SK-N-MC (cell line): ENCODE results near the gene IL17C.
A peak's percentile ranks its signal among the peaks of the same experiment; 100 is the strongest.

Experiments used
- DNase-seq: peaks from one replicate; pipeline ENCODE4 v3.0.0-alpha.2; 2011; ENCODE audit warnings: low read depth, low spot score
- H3K27ac ChIP-seq: fragments of 200-600 bp; sonication (generic); 2 replicates; pipeline ENCODE4 v1.5.1; 2016; ENCODE audit warnings: mixed run types
- H3K36me3 ChIP-seq: fragments of 200-600 bp; sonication (generic); 2 replicates; pipeline ENCODE4 v1.6.1; 2017; ENCODE audit warnings: antibody characterized with exemption, low read length, mixed read lengths; ENCODE audit not compliant: insufficient read depth
- H3K4me3 ChIP-seq: fragments of 200-600 bp; sonication (generic); 2 replicates; pipeline ENCODE4 v1.5.1; 2016
- H3K9ac ChIP-seq: fragments of 200-600 bp; sonication (generic); 2 replicates; pipeline ENCODE4 v1.8.0; 2017; ENCODE audit warnings: mixed run types, mixed read lengths; ENCODE audit not compliant: insufficient read length
- H3K9me3 ChIP-seq: fragments of 200-600 bp; sonication (generic); 2 replicates; pipeline ENCODE4 v1.6.1; 2017; ENCODE audit warnings: low read depth, mild to moderate bottlenecking, antibody characterized with exemption, low read length, moderate library complexity, mixed read lengths
- EZH2 ChIP-seq: fragments of 200-600 bp; sonication (generic); IDR thresholded peaks from one replicate; pipeline ENCODE4 v1.6.1; 2017; ENCODE audit warnings: antibody characterized with exemption
- FOXP2 ChIP-seq: optimal IDR thresholded peaks from 2 replicates; pipeline ENCODE3; 2011; ENCODE audit warnings: mild to moderate bottlenecking, moderate library complexity; ENCODE audit not compliant: insufficient read depth; ENCODE audit errors: extremely low read length, control extremely low read depth
- POLR2AphosphoS5 ChIP-seq: IDR thresholded peaks from 2 replicates; pipeline ENCODE4 v1.6.1; 2012; ENCODE audit warnings: mild to moderate bottlenecking, low read depth, low read length, borderline replicate concordance

IL17C gene

GRCh38 chr16:88643644-88643932, 5.2 kb downstream of the IL17C start:
- no peak overlapping the region for H3K27ac ChIP-seq
- no peak for DNase-seq
- no peak overlapping the region for H3K4me3 ChIP-seq
- TF ChIP-seq EZH2 = no peak
- no peak for TF ChIP-seq FOXP2
- no peak for TF ChIP-seq POLR2AphosphoS5
- H3K36me3 ChIP-seq = no peaks in the 10 kb centered on the region
- H3K9me3 ChIP-seq = no peaks in the 10 kb centered on the region
- H3K9ac ChIP-seq = no peak overlapping the region

GRCh38 chr16:88645455-88645854, 7.1 kb downstream of the IL17C start:
- Histone ChIP-seq H3K36me3 (no peaks in the 10 kb centered on the region), H3K4me3 (no peak overlapping the region), H3K9ac (no peak overlapping the region), H3K9me3 (no peaks in the 10 kb centered on the region), H3K27ac (no peak overlapping the region)
- TF ChIP-seq FOXP2 (no peak), EZH2 (no peak), POLR2AphosphoS5 (no peak)
- no peak for DNase-seq

- Histone ChIP-seq H3K27ac (no peak overlapping the region), H3K36me3 (no peaks in the 10 kb centered on the region), H3K9me3 (no peaks in the 10 kb centered on the region), H3K9ac (no peak overlapping the region), H3K4me3 (no peak overlapping the region)
- TF ChIP-seq POLR2AphosphoS5 (no peak), EZH2 (no peak), FOXP2 (no peak)
- no peak for DNase-seq
These were observed 7.6 kb downstream of the IL17C start for GRCh38 chr16:88645941-88646340.

GRCh38 chr16:88646345-88647034, 8.1 kb downstream of the IL17C start:
- TF ChIP-seq POLR2AphosphoS5 (no peak), EZH2 (no peak), FOXP2 (no peak)
- no peak overlapping the region for H3K4me3 ChIP-seq
- no peaks in the 10 kb centered on the region for H3K9me3 ChIP-seq
- H3K36me3 ChIP-seq = no peaks in the 10 kb centered on the region
- DNase-seq = no peak
- H3K27ac ChIP-seq = no peak overlapping the region
- no peak overlapping the region for H3K9ac ChIP-seq

- TF ChIP-seq FOXP2 = no peak
- TF ChIP-seq EZH2 = no peak
- peak; percentile 26; the same call in 1 of the 2 replicates for TF ChIP-seq POLR2AphosphoS5
- Histone ChIP-seq H3K9me3 (no peaks in the 10 kb centered on the region), H3K27ac (no peak overlapping the region), H3K9ac (no peak overlapping the region), H3K4me3 (no peak overlapping the region), H3K36me3 (no peaks in the 10 kb centered on the region)
- DNase-seq = no peak
These were observed 9.1 kb downstream of the IL17C start for GRCh38 chr16:88647178-88648070.

- Histone ChIP-seq H3K36me3 (no peaks in the 10 kb centered on the region), H3K4me3 (no peak overlapping the region), H3K9ac (no peak overlapping the region), H3K27ac (no peak overlapping the region), H3K9me3 (no peaks in the 10 kb centered on the region)
- TF ChIP-seq POLR2AphosphoS5 (no peak), FOXP2 (no peak)
- no peak for DNase-seq
These were observed 11.0 kb downstream of the IL17C start for GRCh38 chr16:88649195-88649923.

GRCh38 chr16:88649924-88650748, 11.8 kb downstream of the IL17C start:
- no peaks in the 10 kb centered on the region for H3K36me3 ChIP-seq
- H3K9ac ChIP-seq = peak overlapping the region; percentile 45
- H3K9me3 ChIP-seq = no peaks in the 10 kb centered on the region
- no peak for DNase-seq
- peak overlapping the region; percentile 80 for H3K4me3 ChIP-seq
- TF ChIP-seq EZH2 (no peak), FOXP2 (no peak), POLR2AphosphoS5 (no peak)
- no peak overlapping the region for H3K27ac ChIP-seq

- DNase-seq = no peak
- H3K4me3 ChIP-seq = peak within 1 kb of the TSS; percentile 80
- no peaks in the 10 kb centered on the region for H3K36me3 ChIP-seq
- TF ChIP-seq EZH2 = no peak
- no peak for TF ChIP-seq FOXP2
- peak; percentile 76; the same call in 1 of the 2 replicates for TF ChIP-seq POLR2AphosphoS5
- no peak within 1 kb of the TSS for H3K27ac ChIP-seq
- H3K9ac ChIP-seq = peak within 1 kb of the TSS; percentile 45
- H3K9me3 ChIP-seq = no peaks in the 10 kb centered on the region
These were observed 12.4 kb downstream of the IL17C start, which contains the start of gene CYBA for GRCh38 chr16:88650749-88651275. Gene CYBA (minus strand): TSS chr16:88651053. CDS start chr16:88651013, 40 bp downstream.
